HG02571 (cell line): Measurements from ENCODE around the gene CEACAM3.
A peak's percentile ranks its signal among the peaks of the same experiment; 100 is the strongest.

Experiments
- ATAC-seq: cut with Tn5 transposase; IDR thresholded peaks from one replicate; pipeline ENCODE4 v1.9.1; 2021; ENCODE audit warnings: mild to moderate bottlenecking, moderate library complexity; ENCODE audit not compliant: unreplicated experiment

Gene CEACAM3

GRCh38 chr19:41843371-41843770, 47.0 kb downstream of the CEACAM3 start:
- ATAC-seq, result no peak

DNA sequence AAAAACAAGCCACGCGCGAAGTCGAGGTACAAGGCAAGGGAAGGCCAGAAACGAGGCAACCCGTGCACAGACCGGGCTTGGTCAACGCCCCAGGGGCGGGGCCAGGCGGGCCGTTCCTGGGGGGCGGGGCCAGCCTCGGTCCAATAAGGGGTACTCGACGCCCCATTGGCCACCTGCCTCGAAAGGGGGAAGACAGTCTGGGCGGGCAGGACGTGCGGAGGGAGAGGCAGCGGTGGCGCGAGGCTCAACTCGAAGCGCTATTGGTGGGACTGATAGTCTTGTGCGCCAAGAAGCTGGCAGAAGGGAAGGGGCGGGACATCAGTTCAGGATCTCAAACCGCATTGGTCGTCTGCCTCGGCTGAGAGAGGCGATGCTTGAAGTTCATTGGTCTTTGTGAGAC, 48.2 kb downstream of the CEACAM3 start, which contains the start of gene LYPD4:
Gene LYPD4, minus strand, starts transcription at position 83 of the 400 bp plus-strand sequence. CDS start 5,398 bp downstream, outside the sequence.
- no peak for ATAC-seq

DNA sequence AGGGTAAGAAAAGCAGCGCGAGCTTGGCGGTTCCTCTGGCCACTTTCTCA, 48.4 kb downstream of the CEACAM3 start, which contains the start of gene DMRTC2:
Gene DMRTC2, plus strand, starts transcription at position 42 of the 50 bp plus-strand sequence. CDS start 2,387 bp downstream, outside the sequence.
- no peak for ATAC-seq

GRCh38 chr19:41845051-41845590, 48.7 kb downstream of the CEACAM3 start:
- ATAC-seq, result no peak

DNA sequence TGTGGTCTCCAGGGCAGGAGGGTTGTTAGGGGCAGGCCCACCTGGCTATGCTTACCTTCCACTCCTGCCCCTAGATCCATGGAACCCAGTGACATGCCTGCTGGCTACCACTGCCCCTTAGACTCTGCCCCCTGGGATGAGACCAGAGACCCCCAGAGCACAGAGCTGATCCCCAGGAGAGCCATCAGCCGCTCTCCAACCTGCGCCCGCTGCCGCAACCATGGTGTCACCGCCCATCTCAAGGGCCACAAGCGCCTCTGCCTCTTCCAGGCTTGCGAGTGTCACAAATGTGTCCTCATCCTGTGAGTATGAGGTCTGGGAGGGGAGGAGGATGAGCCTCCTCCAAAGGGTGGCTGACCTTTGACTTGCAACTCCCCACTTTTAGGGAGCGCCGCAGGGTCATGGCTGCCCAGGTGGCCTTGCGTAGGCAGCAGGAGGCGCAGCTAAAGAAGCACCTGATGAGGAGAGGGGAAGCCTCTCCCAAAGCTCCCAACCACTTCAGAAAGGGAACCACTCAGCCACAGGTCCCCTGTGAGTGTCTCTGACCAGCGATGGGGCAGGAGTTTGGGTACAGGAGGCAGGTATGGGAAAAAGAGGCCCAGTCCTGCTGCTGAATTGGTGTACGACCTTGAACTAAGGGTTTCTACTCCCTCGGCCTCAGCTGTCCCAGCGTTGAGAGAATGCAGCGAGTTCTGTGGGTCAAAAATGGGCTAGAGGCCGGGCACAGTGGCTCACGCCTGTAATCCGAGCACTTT, 51.1 kb downstream of the CEACAM3 start:
- no peak for ATAC-seq

DNA sequence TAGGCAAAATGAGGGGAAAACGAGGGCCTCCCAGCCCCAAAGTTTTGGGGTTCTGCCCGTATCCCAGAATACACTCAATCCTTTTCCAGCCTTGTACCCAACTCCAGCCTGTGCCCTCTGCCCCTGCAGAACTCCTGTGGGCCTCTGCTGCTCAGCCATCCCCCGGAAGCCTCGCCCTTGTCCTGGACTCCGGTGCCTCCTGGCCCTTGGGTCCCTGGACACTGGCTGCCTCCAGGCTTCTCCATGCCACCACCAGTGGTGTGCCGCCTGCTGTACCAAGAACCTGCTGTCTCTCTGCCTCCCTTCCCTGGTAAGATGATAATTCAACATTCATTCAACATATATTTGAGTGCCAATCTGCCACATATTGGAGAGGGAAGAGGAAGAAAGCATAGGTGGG, 52.3 kb downstream of the CEACAM3 start:
- ATAC-seq, result no peak

- no peak for ATAC-seq
Observed at GRCh38 chr19:41849067-41849466, 52.7 kb downstream of the CEACAM3 start.

GRCh38 chr19:41850381-41850780, 54.0 kb downstream of the CEACAM3 start:
- ATAC-seq, result no peak

DNA sequence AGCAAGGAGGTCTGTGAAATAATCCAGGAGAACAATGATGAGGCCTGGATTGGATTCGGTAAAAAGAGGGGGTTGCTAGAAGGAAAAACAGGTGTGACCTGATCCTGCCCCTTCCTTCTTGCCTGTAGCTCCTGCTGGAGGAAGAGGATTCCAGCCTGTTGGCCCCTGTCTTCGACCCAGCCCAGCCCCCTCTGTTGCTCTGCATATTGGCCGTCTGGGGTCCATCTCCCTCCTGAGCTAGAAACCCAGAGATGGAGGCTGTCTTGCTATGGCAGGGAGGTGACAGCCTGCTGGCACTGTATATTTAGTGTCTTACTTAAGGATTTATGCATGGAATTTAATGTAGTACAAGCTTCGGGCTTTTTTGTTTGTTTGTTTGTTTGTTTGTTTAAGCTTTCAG, 55.1 kb downstream of the CEACAM3 start:
- no peak for ATAC-seq

DNA sequence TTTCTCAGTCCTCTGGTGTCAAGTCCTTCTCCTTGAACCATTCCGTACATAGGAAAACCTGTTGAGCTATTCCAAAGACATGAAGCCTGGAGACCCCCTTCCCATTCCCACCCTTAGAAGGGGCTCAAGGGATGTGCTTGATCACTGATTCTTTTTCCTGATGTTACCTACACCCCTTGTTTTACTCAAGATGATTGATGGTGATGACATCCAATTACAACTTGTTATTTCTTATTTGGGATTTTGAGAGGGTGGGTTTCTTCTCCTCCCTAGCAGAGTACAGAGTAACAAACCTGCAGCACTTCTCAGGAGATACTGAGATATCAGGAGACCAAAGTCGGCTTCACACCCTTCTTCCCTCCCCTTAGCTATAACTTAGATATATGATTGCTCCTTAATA, 57.0 kb downstream of the CEACAM3 start:
- ATAC-seq, result no peak

DNA sequence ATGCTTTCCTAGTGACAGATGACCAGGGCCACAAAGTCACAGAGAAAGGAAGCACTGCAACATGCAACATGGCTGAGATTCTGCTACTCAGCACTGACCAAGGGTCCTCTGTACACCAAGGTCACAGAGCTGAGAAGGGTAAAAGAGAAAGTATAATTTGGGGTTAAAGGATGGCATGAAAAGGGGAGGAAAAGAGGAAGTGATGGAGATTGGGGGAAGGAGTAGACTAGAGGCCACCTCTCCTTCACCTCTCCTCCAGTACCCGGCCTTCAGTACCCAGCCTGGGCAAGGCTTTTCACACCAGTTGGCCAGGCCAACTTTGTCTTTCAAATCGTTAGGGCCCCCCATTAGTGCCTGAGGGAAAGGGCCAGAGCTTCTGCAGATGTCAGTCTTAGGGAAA, 57.4 kb downstream of the CEACAM3 start:
- ATAC-seq, result no peak

- no peak for ATAC-seq
Observed at GRCh38 chr19:41859213-41859617, 62.8 kb downstream of the CEACAM3 start.

DNA sequence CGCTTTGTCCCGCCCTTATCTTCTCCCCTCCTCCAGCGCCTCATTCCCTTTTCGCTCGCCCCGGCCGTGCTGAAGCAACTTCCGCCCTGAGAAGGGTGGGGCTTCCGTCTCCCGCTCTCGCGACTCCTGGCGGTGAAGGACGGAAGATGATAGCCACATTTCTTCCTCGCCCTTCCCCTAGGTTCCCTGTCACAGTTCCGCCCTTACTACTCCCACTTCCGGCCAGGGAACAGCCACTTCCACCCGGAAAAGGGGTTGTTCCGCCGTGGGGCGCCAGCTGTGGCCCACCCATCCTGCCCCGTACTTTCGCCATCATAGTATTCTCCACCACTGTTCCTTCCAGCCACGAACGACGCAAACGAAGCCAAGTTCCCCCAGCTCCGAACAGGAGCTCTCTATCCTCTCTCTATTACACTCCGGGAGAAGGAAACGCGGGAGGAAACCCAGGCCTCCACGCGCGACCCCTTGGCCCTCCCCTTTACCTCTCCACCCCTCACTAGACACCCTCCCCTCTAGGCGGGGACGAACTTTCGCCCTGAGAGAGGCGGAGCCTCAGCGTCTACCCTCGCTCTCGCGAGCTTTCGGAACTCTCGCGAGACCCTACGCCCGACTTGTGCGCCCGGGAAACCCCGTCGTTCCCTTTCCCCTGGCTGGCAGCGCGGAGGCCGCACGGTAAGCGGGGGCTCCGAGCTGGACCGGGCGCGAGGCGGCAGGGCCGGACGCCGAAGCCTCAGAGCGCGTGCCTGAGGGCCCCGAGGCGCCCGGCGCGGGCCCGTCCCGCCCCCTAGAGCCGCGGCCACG, 63.4 kb downstream of the CEACAM3 start, which contains the start of gene RPS19:
Gene RPS19, plus strand, starts transcription at position 638 of the 801 bp plus-strand sequence. CDS start 520 bp downstream, outside the sequence.
- ATAC-seq, result peak; percentile 71

DNA sequence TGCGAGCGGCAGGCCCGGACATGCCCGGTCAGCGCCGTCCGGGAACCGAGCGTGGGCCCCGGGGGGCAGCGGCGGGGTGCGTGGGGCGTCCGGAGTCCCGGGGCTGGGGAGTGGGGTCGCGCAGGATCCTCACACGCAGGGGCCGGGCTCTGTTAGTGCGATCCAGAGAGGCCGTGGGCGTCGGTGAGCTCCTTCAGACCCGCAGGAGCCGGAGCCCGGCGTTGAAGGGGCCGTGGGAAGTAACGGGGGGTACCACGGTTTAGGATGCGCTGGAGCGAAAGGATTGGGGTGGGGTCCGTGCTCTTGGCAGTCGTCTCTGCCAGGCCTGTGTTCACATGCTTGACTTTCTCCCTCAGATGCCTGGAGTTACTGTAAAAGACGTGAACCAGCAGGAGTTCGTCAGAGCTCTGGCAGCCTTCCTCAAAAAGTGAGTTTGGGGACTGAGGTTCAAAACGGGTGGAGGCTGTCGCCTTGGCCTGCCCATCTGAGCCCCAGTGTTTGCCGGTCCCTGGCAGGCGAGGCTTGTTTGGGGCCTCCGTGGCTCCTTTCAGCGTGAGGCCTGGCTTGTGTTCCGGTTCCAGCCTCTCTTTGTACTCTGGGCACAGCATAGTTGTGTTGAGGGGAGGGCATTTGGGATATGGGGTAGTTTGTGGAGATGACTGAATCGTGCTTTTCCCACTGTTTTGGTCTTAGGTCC, 64.2 kb downstream of the CEACAM3 start:
- ATAC-seq, result no peak
